Stromal cell of bone marrow (primary cell): ENCODE data around the gene GRHL1.
"Not testable (repeated sequence)": the region's sequence is repeated elsewhere in the genome, so short reads cannot be mapped to it uniquely, and the experiment has no call there.

Experiments
- DNase-seq: peaks from one replicate; pipeline ENCODE4 v3.0.0-alpha.2; 2012; ENCODE audit warnings: low read depth

Gene GRHL1

GRCh38 chr2:10009811-10010781 lies 58.6 kb downstream of the GRHL1 start:
- DNase-seq, result peak; percentile 23

DNA sequence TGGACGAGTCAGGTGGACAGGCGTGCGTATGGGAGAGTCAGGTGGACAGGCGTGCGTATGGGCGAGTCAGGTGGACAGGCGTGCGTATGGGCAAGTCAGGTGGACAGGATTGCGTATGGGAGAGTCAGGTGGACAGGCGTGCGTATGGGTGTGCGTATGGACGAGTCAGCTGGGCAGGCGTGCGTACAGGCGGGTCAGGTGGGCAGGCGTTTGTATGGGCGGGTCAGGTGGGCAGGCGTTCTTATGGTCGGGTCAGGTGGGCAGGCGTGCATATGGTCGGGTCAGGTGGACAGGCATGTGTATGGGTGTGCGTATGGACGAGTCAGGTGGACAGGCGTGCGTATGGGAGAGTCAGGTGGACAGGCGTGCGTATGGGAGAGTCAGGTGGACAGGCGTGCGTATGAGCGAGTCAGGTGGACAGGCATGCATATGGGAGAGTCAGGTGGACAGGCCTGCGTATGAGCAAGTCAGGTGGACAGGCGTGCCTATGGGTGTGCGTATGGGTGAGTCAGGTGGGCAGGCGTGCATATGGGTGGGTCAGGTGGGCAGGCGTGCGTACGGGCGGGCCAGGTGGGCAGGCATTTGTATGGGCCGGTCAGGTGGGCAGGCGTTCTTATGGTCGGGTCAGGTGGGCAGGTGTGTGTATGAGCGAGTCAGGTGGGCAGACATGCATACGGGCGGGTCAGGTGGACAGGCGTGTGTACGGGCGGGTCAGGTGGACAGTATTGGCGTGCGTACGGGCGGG lies 59.5 kb downstream of the GRHL1 start:
- not testable (repeated sequence) for DNase-seq

GRCh38 chr2:10011606-10012325 lies 60.3 kb downstream of the GRHL1 start:
- DNase-seq, result not testable (repeated sequence)

GRCh38 chr2:10012366-10012962 lies 61.0 kb downstream of the GRHL1 start:
- DNase-seq, result not testable (repeated sequence)

DNA sequence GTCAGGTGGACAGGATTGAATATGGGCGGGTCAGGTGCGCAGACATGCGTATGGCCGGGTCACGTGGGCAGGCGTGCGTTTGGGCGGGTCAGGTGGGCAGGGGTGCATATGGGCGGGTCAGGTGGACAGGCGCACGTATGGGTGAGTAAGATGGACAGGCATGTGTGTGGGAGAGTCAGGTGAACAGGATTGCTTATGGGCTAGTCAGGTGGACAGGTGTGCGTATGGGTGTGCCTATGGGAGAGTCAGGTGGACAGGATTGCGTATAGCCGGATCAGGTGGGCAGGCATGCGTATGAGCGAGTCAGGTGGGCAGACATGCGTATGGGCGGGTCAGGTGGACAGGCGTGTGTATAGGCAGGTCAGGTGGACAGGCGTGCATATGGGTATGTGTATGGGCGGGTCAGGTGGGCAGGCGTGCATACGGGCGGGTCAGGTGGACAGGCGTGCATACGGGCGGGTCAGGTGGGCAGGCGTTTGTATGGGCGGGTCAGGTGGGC lies 61.5 kb downstream of the GRHL1 start:
- no peak for DNase-seq

GRCh38 chr2:10013651-10014417 lies 62.3 kb downstream of the GRHL1 start:
- not testable (repeated sequence) for DNase-seq

- DNase-seq, result no peak
Measured at GRCh38 chr2:10014418-10015190, 63.1 kb downstream of the GRHL1 start.

GRCh38 chr2:10015376-10015989 lies 64.0 kb downstream of the GRHL1 start:
- DNase-seq, result not testable (repeated sequence)

DNA sequence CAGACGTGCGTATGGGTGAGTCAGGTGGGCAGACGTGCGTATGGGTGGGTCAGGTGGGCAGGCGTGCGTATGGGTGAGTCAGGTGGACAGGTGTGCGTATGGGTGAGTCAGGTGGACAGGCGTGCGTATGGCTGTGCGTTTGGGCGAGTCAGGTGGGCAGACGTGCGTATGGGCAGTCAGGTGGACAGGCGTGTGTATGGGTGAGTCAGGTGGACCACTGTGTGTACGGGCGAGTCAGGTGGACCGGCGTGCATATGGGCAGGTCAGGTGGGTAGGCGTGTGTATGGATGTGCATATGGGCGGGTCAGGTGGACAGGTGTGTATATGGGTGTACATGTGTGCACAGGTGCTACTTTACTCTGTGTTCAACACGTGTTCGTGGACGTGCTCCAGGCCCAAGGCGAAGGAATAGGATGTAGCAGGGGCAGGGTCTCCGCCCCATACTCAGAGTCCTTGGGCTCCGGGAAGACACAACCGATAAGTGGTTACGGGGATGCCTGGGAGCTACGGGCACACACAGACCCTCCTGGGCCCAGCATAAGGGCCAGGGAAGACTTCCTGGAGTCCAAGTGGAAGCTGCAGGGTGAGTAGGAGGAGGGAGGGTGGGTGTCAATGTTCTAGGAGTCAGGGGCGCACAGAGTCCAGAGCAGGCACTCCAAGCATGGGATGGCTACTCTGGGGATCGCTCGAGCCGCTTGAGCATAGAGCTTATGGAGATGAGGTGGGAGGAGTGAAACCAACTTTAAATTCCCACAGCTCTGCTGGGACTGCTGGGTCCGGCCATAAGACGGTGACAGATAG lies 64.7 kb downstream of the GRHL1 start:
- DNase-seq, result no peak

- DNase-seq, result no peak
Measured at GRCh38 chr2:10016802-10017258, 65.3 kb downstream of the GRHL1 start.

DNA sequence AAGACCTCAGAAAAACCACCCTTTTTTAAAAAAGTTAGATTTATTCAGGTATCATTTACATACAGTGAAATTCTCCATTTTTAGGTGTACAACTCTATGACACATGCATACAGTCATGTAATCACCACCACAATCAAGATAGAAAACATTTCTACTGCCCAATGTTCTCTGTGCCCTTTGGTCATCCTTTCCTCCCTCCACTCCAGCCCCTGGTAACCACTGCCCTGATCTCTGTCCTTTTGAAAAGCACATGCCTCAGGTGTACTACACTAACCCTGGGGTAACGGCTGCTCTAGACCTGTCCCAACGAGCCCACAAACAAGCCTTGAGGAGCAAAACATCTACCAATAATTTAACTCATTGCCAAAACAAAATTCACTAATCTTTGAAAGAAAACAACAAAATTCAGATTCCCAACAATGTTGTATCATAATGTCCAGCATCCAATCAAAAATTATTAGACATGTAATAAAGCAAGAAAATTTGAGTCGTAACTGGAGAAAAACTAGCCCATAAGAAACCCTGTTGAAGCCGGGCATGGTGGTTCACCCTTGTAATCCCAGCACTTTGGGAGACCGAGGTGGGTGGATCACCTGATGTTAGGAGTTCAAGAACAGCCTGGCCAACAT lies 65.9 kb downstream of the GRHL1 start:
- DNase-seq, result no peak

- DNase-seq, result no peak
Measured at GRCh38 chr2:10019174-10019573, 67.7 kb downstream of the GRHL1 start.

DNA sequence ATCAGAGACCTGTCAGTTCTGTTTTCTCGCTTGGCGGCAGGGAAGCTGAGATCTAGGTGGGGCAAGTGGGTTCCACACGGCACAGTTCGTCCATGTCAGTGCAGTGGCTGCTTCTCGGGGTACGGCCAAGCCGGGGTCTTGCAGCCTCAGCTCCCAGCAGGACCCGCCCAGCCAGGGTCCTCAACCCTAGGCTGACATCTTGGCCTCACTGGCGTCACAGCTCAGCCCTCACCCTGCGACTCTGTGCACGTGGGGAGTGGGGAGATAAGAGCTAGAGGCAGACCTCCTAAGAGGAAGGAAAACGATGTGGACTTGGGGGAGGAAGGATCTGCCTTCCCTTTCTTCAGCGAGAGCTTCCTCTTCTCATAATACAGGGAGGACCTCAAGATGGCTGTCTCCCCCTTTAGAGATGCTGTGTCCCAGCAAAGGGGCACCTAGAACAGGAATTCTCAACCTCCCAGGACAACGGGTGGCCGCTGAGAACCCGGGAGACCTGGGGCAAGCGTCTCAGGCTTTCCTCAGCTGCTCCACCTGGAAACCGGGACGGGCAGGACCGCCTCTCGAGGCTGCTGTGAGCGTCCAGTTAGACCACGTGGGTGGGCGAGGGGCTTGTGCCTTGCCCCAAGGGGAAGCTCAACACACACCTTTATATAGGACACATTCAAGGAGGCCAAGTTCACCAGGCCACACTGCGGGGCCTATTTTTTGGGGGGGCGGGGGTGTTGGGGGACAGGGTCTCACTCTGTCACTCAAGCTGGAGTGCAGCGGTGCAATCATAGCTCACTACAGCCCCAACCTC lies 68.3 kb downstream of the GRHL1 start:
- no peak for DNase-seq

GRCh38 chr2:10022041-10022421 lies 70.5 kb downstream of the GRHL1 start:
- no peak for DNase-seq

DNA sequence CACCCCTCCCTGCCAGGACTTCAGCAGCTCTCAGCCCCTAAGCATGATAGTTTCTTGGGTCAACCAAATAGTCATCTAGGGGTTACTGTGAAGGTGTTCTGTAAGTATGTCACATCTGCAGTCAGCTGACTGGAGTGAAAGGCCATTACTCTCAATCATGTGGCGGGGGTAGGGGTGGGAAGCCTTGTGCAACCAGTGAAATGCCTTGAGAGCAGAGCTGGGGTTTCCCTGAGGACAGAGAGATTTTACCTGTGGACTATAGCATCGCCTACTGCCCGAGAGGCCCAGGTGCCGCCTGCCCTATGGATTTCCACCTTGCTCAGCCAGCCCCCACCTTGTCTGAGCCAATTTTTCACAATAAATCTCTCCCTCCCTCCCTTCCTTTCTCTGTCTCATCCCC lies 71.0 kb downstream of the GRHL1 start:
- no peak for DNase-seq

DNA sequence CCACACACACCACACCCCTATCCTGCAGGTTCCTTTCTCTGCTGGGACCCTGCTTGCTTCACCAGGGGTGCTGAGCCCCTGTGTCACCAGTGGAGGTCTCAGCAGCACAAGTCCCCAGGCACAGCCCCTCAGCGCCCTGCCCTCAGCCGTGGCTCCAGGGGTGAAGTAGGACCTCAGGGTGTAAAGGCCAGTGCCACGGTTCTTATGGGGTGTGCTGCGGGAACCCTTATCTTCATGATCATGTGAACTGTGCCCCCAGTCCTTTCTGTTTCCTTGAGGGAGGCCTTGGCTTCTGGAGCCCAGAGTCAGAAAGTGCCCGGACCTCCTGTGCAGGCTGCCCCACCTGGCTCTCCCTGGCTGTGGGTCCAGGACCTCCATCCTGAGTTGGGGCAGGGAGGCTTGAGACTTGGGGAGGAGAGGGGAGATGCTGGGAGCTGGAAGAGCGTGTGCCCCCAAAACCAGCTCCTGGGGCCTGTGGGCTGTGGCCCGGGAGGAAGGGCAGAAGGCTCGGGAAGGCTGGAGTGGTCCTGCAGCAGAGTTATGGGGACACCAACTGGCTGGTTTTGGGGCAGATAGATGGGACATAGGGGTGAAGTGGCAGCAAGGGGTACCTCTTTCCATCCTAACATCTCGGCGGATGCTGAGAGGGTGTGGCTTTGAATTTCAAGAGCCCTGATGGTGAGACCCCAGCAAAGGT lies 71.6 kb downstream of the GRHL1 start:
- DNase-seq, result no peak
